HepG2 (cell line): ENCODE measurements around the gene MPC2. TPM values are rescaled to one million over a fixed set of nuclear protein-coding genes. Genes with fewer than 3 reads are reported as not detected.

Source experiments
- ATAC-seq: fragments of 200-7000 bp; cut with Tn5 transposase; 3 replicates; pipeline ENCODE4 v1.9.1; 2020; ENCODE audit warnings: mild to moderate bottlenecking, moderate library complexity
- BruUV-seq: library from RNA; stranded (reverse); fragments of 400-500 nt; replicated peaks from 2 replicates; lab custom pipeline; 2021; lab: Mats Ljungman, UMichigan
- CTCF ChIA-PET: fragments of 300-600 bp; formaldehyde crosslinking; extraction: SDS; loops from one replicate; lab custom pipeline; 2021; ENCODE audit warnings: low total read pairs, inconsistent platforms, low intra/inter-chr PET ratio; lab: Yijun Ruan, JAX
- POLR2A ChIA-PET: fragments of 350-600 bp; sonication (Branson Sonifier 250); formaldehyde crosslinking; loops from one replicate; lab custom pipeline; 2020; ENCODE audit warnings: antibody characterized with exemption, inconsistent platforms; lab: Yijun Ruan, JAX
- DNase-seq: peaks from one replicate; pipeline ENCODE4 v3.0.0-alpha.2; 2015; ENCODE audit warnings: low spot score
- FAIRE-seq: peaks from 3 replicates; lab custom pipeline; 2011; peaks lifted over from hg19 to GRCh38; lab: Jason Lieb, UNC
- H2AFZ ChIP-seq: one replicate; pipeline ENCODE4 v1.6.1; 2011; ENCODE audit warnings: low read length, inconsistent platforms
- H3K27ac ChIP-seq: fragments of 300-600 bp; 3 replicates; pipeline ENCODE4 v1.8.0; 2011; ENCODE audit warnings: mixed run types, mild to moderate bottlenecking, mixed read lengths, low read length, inconsistent platforms; ENCODE audit not compliant: insufficient read depth; ENCODE audit errors: extremely low read length
- H3K27me3 ChIP-seq, 2 experiments: fragments of 200-600 bp in 1 of 2; 2 replicates in 1 of 2; 3 replicates in 1 of 2; pipeline versions ENCODE4 v1.6.0 to v1.8.0; 2011; ENCODE audit warnings: low read length in 2 of 2, mild to moderate bottlenecking in 2 of 2, moderate library complexity in 2 of 2, inconsistent platforms in 1 of 2; ENCODE audit not compliant: insufficient read depth in 2 of 2, control insufficient read depth in 1 of 2
- H3K36me3 ChIP-seq, 2 experiments: fragments of 200-600 bp in 1 of 2; replicated peaks in 1 of 2; 2 replicates in 1 of 2; 3 replicates in 1 of 2; pipeline versions ENCODE4 v1.5.1 to v1.8.0; 2011; ENCODE audit warnings: low read length in 2 of 2, inconsistent platforms in 1 of 2; ENCODE audit not compliant: insufficient read depth in 2 of 2, control insufficient read depth in 1 of 2
- H3K4me1 ChIP-seq: 2 replicates; pipeline ENCODE4 v1.5.1; 2012; ENCODE audit warnings: low read length, inconsistent platforms; ENCODE audit not compliant: insufficient read depth
- H3K4me2 ChIP-seq: 2 replicates; pipeline ENCODE4 v1.6.0; 2011; ENCODE audit warnings: low read depth, low read length, inconsistent platforms
- H3K4me3 ChIP-seq, 3 experiments: fragments of 200-600 bp in 1 of 3; sonication (generic), shearing (Covaris generic) in 1 of 3; replicated peaks in 1 of 3; 2 replicates each; pipeline ENCODE4 v1.5.1; 2011 to 2016; ENCODE audit warnings: low read length in 3 of 3, inconsistent platforms in 2 of 3, low read depth in 2 of 3, mild to moderate bottlenecking in 2 of 3, control low read depth in 1 of 3, mixed read lengths in 1 of 3; ENCODE audit not compliant: insufficient read depth in 1 of 3
- H3K79me2 ChIP-seq: one replicate; pipeline ENCODE4 v1.6.1; 2011; ENCODE audit warnings: low read length, inconsistent platforms; ENCODE audit not compliant: insufficient read depth
- H3K9ac ChIP-seq: 2 replicates; pipeline ENCODE4 v1.6.0; 2011; ENCODE audit warnings: mild to moderate bottlenecking, low read depth, low read length, inconsistent platforms; ENCODE audit not compliant: insufficient read depth
- H3K9me3 ChIP-seq: 2 replicates; pipeline ENCODE4 v1.5.1; 2012; ENCODE audit warnings: mild to moderate bottlenecking, low read length
- H4K20me1 ChIP-seq: 2 replicates; pipeline ENCODE4 v1.6.0; 2011; ENCODE audit warnings: inconsistent platforms, mild to moderate bottlenecking, low read length, moderate library complexity; ENCODE audit not compliant: insufficient read depth
- CTCF ChIP-seq: sonication (generic); formaldehyde crosslinking; IDR thresholded peaks from 2 replicates; pipeline ENCODE4 v1.5.0; 2020; ENCODE audit warnings: mild to moderate bottlenecking, missing genetic modification reagents, moderate library complexity
- NFE2 ChIP-seq: sonication (generic); formaldehyde crosslinking; IDR thresholded peaks from 2 replicates; pipeline ENCODE4 v1.4.0; 2020; ENCODE audit warnings: missing genetic modification reagents
- SIX1 ChIP-seq: sonication (generic); formaldehyde crosslinking; IDR thresholded peaks from 2 replicates; pipeline ENCODE4 v1.4.0; 2020; ENCODE audit warnings: missing genetic modification reagents, borderline replicate concordance
- ZNF33A ChIP-seq: sonication (generic); formaldehyde crosslinking; IDR thresholded peaks from 2 replicates; pipeline ENCODE4 v1.5.1; 2020; ENCODE audit warnings: missing genetic modification reagents, mild to moderate bottlenecking, moderate library complexity, borderline replicate concordance
- ZNF407 ChIP-seq: sonication (generic); formaldehyde crosslinking; IDR thresholded peaks from one replicate; pipeline ENCODE4 v1.5.1; 2020; ENCODE audit warnings: mild to moderate bottlenecking, missing genetic modification reagents; ENCODE audit errors: not compliant biosample characterization
- ZNF451 ChIP-seq: sonication (generic); formaldehyde crosslinking; IDR thresholded peaks from 2 replicates; pipeline ENCODE4 v1.5.0; 2020; ENCODE audit warnings: mild to moderate bottlenecking, missing genetic modification reagents
- ZNF687 ChIP-seq: sonication (generic); formaldehyde crosslinking; IDR thresholded peaks from 2 replicates; pipeline ENCODE4 v1.5.1; 2020; ENCODE audit warnings: mild to moderate bottlenecking, missing genetic modification reagents, moderate library complexity
- WGBS: methylation state at CpG from one replicate; pipeline ENCODE4 v1.1.6; 2017; ENCODE audit warnings: low lambda C conversion rate; 5-methylcytosine and 5-hydroxymethylcytosine counted together
- in situ Hi-C: cut with HindIII; loops from 2 replicates; pipeline ENCODE4 v1.10.0; 2017; ENCODE audit warnings: low pct_unique_long_range_greater_than_20kb; ENCODE audit not compliant: extremely low pct_ligation_motif_present
- intact Hi-C: fragments of 100-400 bp; cut with micrococcal nuclease; formaldehyde crosslinking; loops from one replicate; pipeline ENCODE4 v1.10.0; 2022; ENCODE audit not compliant: unreplicated experiment
- polyA plus RNA-seq, 8 experiments: library from polyadenylated mRNA; depleted of rRNA in 3 of 8; stranded (reverse) in 7 of 8; unstranded in 1 of 8; fragments of >200 nt; fragmentation: Illumina TruSeq in 4 of 8; extraction: Trizol in 4 of 8; gene quantifications; 2 replicates each; pipeline versions ENCODE4 v1.2.1 to v1.2.3, GENCODE V29; 2011 to 2016; ENCODE audit warnings: low read depth in 4 of 8, missing spikeins in 1 of 8, mixed read lengths in 1 of 8; ENCODE audit not compliant: insufficient read depth in 1 of 8
- total RNA-seq, 5 experiments: library from RNA; depleted of rRNA; stranded (reverse); fragments of >200 nt; fragmentation: Illumina TruSeq; extraction: Trizol; gene quantifications; 2 replicates each; pipeline ENCODE4 v1.2.3, GENCODE V29; 2016; ENCODE audit warnings: low read depth in 1 of 5
- TF ChIP-seq, protein P1 (sequence below): sonication (generic); formaldehyde crosslinking; conservative IDR thresholded peaks from 2 replicates; pipeline ENCODE4 v1.8.0; 2022; ENCODE audit warnings: low read depth, missing genetic modification reagents

The MPC2 gene
- total and polyA plus RNA-seq, 2 of the 13 experiments (the other 11 are each of a cell fraction or from before 2014, with no cell fraction given), result 38.8 to 136 TPM

GRCh38 chr1:167912294-167912693 is 24.6 kb downstream of the MPC2 start:
- peaks cover 14% of the 10 kb centered on the region for H3K9me3 ChIP-seq
- no peak for DNase-seq
- H3K9ac ChIP-seq, result no peak overlapping the region
- no peak overlapping the region for H3K27ac ChIP-seq
- H4K20me1 ChIP-seq, result no peaks in the 10 kb centered on the region
- FAIRE-seq, result no peak
- POLR2A ChIA-PET, result no interaction called here
- in situ Hi-C loops, result no loop called here
- CTCF ChIA-PET, result no interaction called here
- no peaks in the 10 kb centered on the region for H3K79me2 ChIP-seq
- no TSS peak for BruUV-seq
- no peaks in the 10 kb centered on the region for H3K36me3 ChIP-seq
- H3K4me1 ChIP-seq, result peaks cover 45% of the 10 kb centered on the region
- H2AFZ ChIP-seq, result no peak overlapping the region
- no peak overlapping the region for H3K4me2 ChIP-seq
- WGBS, result 81% methylated on average over 7 of the region's 7 CpGs
- ATAC-seq, result no peak
- intact Hi-C loops, result no loop called here
- H3K4me3 ChIP-seq, result no peak overlapping the region
- H3K27me3 ChIP-seq, result no peaks in the 10 kb centered on the region
- TF ChIP-seq ZNF687 (no peak), ZNF33A (CRISPR knock-in tag) (no peak), CTCF (CRISPR knock-in tag) (no peak), NFE2 (CRISPR knock-in tag) (no peak), ZNF451 (CRISPR knock-in tag) (no peak), ZNF407 (CRISPR knock-in tag) (no peak), SIX1 (CRISPR knock-in tag) (no peak)
- TF ChIP-seq, protein P1, sequence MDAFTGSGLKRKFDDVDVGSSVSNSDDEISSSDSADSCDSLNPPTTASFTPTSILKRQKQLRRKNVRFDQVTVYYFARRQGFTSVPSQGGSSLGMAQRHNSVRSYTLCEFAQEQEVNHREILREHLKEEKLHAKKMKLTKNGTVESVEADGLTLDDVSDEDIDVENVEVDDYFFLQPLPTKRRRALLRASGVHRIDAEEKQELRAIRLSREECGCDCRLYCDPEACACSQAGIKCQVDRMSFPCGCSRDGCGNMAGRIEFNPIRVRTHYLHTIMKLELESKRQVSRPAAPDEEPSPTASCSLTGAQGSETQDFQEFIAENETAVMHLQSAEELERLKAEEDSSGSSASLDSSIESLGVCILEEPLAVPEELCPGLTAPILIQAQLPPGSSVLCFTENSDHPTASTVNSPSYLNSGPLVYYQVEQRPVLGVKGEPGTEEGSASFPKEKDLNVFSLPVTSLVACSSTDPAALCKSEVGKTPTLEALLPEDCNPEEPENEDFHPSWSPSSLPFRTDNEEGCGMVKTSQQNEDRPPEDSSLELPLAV (CRISPR knock-in tag), result no peak
